LNCAP (cell line): ENCODE measurements around the gene LRRK2.

Source experiments
- TF ChIP-seq, protein P1 (sequence below): fragments of 450-650 bp; IDR thresholded peaks from 2 replicates; pipeline ENCODE4 v1.5.1; 2017; ENCODE audit warnings: mild to moderate bottlenecking

Gene LRRK2

DNA sequence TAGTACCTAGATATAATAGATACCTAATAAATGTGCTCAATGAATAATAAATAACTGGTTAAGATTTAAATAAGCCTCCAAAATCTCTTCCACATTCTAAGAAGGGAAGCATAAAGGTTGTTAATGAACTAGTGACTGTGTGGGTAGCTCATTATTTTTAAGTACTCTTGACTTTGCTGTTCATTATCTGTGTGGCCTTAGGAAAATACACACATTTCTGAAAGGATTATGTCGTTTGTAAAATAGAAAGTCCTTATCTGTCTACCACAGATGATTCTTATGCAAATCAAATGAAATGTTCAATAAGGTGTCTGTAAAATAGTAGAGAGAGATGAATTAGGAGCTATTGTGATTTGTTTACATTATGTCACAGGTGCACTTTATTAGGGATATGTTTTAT, 119.5 kb downstream of the LRRK2 start:
- TF ChIP-seq, protein P1, sequence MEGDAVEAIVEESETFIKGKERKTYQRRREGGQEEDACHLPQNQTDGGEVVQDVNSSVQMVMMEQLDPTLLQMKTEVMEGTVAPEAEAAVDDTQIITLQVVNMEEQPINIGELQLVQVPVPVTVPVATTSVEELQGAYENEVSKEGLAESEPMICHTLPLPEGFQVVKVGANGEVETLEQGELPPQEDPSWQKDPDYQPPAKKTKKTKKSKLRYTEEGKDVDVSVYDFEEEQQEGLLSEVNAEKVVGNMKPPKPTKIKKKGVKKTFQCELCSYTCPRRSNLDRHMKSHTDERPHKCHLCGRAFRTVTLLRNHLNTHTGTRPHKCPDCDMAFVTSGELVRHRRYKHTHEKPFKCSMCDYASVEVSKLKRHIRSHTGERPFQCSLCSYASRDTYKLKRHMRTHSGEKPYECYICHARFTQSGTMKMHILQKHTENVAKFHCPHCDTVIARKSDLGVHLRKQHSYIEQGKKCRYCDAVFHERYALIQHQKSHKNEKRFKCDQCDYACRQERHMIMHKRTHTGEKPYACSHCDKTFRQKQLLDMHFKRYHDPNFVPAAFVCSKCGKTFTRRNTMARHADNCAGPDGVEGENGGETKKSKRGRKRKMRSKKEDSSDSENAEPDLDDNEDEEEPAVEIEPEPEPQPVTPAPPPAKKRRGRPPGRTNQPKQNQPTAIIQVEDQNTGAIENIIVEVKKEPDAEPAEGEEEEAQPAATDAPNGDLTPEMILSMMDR, result no peak

DNA sequence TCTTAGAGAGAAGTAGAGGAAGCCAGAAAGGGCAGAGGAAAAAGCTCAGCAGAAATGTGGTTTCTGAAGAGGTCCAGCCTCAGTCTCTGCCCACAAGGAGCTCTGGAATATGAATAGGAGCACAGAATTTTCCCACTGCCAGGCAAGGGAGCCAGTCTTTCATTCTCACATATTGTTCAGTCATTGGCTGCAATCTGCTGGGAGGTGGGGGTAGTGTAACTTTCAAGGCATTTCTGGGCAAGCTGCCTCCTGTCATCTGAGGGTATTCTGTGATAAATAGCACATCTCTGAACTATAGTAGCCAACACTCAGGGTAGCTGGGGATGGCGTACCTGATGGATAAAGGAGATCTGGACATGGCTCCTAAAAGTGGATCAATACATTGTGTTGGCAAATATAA, 127.2 kb downstream of the LRRK2 start:
- TF ChIP-seq, protein P1, result no peak

DNA sequence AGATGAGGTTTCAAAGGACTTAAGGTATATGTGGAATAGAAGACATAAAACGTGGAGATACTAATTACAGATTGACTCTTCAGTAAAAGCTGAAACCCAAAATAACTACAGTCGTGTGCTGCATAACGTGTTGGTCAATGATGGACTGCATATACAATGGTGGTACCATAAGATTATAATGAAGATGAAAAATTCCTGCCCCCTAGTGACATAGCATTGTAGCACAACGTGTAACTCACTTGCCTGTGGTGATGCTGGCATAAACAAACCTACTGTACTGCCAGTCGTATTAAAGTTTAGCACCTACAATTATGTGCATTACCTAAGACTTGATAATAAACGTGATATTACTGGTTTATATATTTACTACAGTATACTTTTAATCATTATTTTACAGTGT, 150.3 kb downstream of the LRRK2 start:
- TF ChIP-seq, protein P1, result peak; percentile 52

DNA sequence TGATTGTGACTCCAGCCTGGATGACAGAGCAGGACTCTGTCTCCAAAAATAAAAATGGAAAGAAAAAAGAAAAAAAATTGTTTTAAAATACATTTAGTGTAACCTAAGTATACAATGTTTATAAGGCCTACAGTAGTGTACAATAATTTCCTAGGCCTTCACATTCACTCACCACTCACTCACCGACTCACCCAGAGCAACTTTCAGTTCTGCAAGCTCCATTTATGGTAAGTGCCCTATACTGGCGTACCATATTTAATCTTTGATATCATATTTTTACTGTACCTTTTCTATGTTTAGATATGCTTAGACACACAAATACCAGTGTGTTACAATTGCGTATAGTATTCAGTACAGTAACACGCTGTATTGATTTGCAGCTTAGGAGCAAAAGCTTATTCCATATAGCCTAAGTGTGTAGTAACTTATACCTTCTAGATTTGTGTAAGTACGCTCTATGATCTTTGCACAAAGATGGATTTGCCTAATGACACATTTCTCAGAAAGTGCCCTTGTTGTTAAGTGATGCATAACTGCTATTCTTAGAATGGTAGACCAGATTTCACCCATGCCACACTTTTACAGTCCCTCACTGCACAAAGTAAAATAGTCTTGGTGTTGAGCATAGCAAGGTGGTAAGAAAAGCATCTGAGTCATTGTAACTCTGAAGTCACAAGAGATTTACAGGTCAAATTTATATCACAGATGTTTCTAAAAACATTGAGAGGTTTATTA, 151.9 kb downstream of the LRRK2 start:
- TF ChIP-seq, protein P1, result no peak

DNA sequence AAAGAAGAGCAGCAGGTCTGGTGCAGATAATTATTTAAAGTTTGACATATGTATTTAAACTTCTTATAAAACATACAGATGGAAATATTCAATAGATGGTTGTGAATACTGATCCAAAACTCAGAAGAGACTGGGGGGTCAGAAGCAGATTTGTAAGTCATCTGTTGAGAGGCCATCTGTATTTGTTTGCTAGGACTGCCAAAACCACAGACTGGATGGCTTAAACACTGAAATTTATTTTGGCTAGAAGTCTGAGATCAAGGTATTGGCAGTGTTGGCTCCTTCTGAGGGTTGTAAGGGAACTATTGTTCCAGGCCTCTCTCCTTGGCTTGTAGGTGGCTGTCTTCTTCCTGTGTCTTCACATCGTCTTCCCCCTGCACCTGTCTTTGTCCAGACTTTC, 153.9 kb downstream of the LRRK2 start:
- TF ChIP-seq, protein P1, result no peak

DNA sequence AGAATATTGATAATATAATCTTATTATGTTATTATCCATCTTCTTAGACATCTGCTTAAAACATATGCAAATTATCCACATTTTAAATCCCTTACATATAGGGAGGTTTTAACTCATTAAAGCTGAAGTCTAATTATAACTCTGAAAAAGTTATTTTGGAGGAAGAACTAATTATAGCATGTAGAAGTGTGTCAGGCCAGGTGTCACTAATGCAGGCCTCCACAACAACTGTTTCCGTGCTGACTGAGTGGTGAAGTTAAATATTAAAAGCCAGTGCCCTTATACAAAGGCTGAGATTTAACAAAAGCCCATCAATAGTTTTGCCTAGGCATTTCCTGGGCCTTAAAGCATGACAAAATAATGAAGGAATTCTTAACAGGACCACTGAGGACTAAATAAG, 157.4 kb downstream of the LRRK2 start:
- TF ChIP-seq, protein P1, result no peak

DNA sequence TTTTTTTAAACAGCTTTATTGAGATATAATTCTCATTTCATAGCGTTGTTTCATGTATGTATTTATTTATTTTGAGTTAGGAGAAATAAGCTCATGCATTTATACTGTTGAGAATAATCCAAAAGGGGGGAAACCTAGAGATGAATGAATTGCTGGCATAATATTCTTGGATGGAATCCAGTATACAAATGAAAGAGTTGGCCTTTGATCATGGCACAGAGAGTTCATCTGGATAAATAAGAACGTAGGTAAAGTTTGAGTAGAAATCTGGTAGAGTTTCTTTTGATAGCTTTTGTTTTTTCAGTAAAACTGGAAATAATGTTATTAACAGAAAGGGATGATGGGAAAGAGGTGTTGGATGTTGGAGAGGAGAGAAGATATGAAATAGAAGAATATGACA, 166.2 kb downstream of the LRRK2 start:
- TF ChIP-seq, protein P1, result no peak

DNA sequence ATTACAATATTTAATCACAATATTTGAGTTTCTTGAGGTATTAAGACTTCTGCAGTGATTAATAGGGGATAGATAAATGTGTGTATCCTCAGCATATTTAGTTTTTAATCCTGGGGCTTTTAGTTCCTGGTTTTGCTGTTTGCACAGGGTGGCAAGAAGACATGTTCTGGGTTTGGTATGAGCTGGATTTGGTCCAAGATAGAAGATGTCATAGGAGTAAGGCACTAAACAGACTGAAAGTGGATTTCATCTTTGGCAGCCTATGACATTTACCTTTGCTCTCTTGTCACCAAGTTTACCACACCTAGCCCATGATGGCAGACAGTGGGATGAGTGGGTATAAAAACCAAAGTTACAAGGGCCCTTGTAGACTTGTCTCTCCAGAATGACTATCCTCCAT, 168.2 kb downstream of the LRRK2 start:
- TF ChIP-seq, protein P1, result no peak
